ENCODE measurements around the gene GNS.

The GNS gene

GRCh38 chr12:64671681-64672080, 87.5 kb downstream of the GNS start:
- DNase-seq: no peak

- DNase-seq: no peak
Observed at GRCh38 chr12:64670919-64671639, 88.1 kb downstream of the GNS start.

- DNase-seq: peak; percentile 52
Observed at GRCh38 chr12:64670019-64670418, 89.2 kb downstream of the GNS start.

GRCh38 chr12:64669270-64669842, 89.8 kb downstream of the GNS start:
- peak; percentile 88 for DNase-seq

- no peak for DNase-seq
Observed at GRCh38 chr12:64667793-64668192, 91.4 kb downstream of the GNS start.

- DNase-seq: no peak
Observed at GRCh38 chr12:64666054-64666914, 92.9 kb downstream of the GNS start.

- DNase-seq: peak; percentile 92
Observed at GRCh38 chr12:64665514-64665913, 93.7 kb downstream of the GNS start.

Data from CD4-positive, alpha-beta T cell treated with Interleukin-17A for 1 hour (primary cell).